HG03432 (cell line): ENCODE measurements around the gene P2RY10.
"Not testable (repeated sequence)": the region's sequence is repeated elsewhere in the genome, so short reads cannot be mapped to it uniquely, and the experiment has no call there.

Experiments
- ATAC-seq: cut with Tn5 transposase; IDR thresholded peaks from one replicate; pipeline ENCODE4 v1.9.1; 2021; ENCODE audit warnings: mild to moderate bottlenecking, moderate library complexity; ENCODE audit not compliant: unreplicated experiment

P2RY10 gene

GRCh38 chrX:78945186-78945912 is at the start of gene P2RY10:
TSS of gene P2RY10 (plus strand) at chrX:78945391. CDS start at chrX:78960521, 15,130 bp downstream.
- ATAC-seq = peak; percentile 68

GRCh38 chrX:78922754-78923153 is 22.4 kb upstream of the P2RY10 start:
- ATAC-seq = no peak

- ATAC-seq = peak; percentile 94
These were observed 21.8 kb upstream of the P2RY10 start for GRCh38 chrX:78923198-78924015.

GRCh38 chrX:78931814-78932213 is 13.4 kb upstream of the P2RY10 start:
- no peak for ATAC-seq

- ATAC-seq = no peak
These were observed 10.3 kb upstream of the P2RY10 start for GRCh38 chrX:78934866-78935265.

- ATAC-seq = no peak
These were observed 840 bp upstream of the P2RY10 start for GRCh38 chrX:78944351-78944750.

GRCh38 chrX:78946178-78946931 is 1.2 kb downstream of the P2RY10 start:
- ATAC-seq = no peak

- ATAC-seq = no peak
These were observed 5.0 kb downstream of the P2RY10 start for GRCh38 chrX:78950009-78950835.

- peak; percentile 10 for ATAC-seq
These were observed 12.0 kb downstream of the P2RY10 start for GRCh38 chrX:78957049-78957767.

GRCh38 chrX:78957768-78958130 is 12.6 kb downstream of the P2RY10 start:
- ATAC-seq = peak; percentile 92

GRCh38 chrX:78958419-78959116 is 13.4 kb downstream of the P2RY10 start:
- ATAC-seq = no peak

- ATAC-seq = no peak
These were observed 15.7 kb downstream of the P2RY10 start for GRCh38 chrX:78960888-78961287.

GRCh38 chrX:78964598-78964997 is 19.4 kb downstream of the P2RY10 start:
- ATAC-seq = no peak

GRCh38 chrX:78979789-78980464 is 34.7 kb downstream of the P2RY10 start:
- peak; percentile 100 for ATAC-seq

GRCh38 chrX:78989349-78989748 is 44.2 kb downstream of the P2RY10 start:
- ATAC-seq = no peak

- no peak for ATAC-seq
These were observed 52.8 kb downstream of the P2RY10 start for GRCh38 chrX:78997870-78998558.

- ATAC-seq = not testable (repeated sequence)
These were observed 62.3 kb downstream of the P2RY10 start for GRCh38 chrX:79007540-79007939.
